ENCODE data around the gene IGSF11.
A peak's percentile ranks its signal among the peaks of the same experiment; 100 is the strongest.

The IGSF11 gene

DNA sequence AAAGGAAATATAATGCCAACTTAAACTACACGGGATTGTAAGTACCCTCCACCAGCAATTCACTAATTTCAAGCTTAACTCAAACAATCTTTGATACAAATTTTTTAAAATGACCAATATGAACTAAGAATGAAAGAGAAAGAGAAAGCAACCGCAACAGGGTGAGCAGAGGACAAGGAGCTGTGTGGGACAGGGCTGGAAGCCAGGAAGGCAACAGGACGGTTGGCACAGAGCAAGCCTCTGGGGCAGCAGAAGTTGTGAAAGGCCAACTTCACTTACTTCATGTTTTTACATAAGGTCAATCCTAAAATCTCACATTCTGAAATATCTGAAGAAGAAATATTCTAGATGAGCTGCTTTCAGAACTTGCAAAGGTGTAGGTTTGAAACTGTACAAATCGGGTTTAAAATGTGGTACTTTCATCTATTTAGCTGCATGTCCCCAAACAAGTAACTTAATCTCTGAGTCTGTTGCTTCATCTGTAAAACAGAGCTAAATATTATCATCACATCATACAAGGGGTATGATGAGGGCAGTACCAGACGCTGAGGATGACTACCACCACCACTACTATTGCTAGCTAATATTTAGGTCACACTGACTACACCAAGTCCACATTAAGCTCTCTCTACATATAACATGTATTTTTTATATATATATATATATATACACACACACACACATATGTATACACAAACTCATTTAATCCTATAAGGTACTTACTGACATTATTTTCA lies 101.7 kb downstream of the IGSF11 start:
- peak in 1 of 2 experiments; percentile 20 for DNase-seq (ENCODE audit: low read depth in 1 of 2, low spot score in 1 of 2)
- TF ChIP-seq JUND (IDR thresholded peaks at IDR 0.05; ENCODE audit: low read depth), result no peak
- in situ Hi-C loops (cut with HindIII; ENCODE audit: low pct_unique_long_range_greater_than_20kb, low sequenced_read_pairs), result no loop called here

DNA sequence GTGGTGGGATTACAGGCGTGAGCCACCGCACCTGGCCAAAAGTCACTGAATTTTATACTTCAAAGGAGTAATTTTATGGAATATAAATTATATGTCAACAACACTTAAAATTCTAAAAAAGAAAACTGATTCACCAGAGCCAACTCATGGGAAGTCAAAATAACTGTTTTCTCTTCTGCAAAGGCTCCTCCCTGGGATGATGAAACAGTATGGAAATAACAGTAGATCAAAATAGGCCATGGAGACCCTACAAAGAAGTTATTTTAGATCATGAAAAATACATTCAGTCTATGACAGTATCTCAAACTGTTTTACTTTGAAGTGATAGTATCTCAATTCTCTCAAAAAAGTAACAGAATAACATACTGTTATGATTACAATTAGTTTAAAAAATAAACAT lies 102.7 kb downstream of the IGSF11 start:
- no peak for DNase-seq (ENCODE audit: low read depth in 1 of 2, low spot score in 1 of 2)
- no peak for TF ChIP-seq JUND (IDR thresholded peaks at IDR 0.05; ENCODE audit: low read depth)
- in situ Hi-C loops (cut with HindIII; ENCODE audit: low pct_unique_long_range_greater_than_20kb, low sequenced_read_pairs), result no loop called here

DNA sequence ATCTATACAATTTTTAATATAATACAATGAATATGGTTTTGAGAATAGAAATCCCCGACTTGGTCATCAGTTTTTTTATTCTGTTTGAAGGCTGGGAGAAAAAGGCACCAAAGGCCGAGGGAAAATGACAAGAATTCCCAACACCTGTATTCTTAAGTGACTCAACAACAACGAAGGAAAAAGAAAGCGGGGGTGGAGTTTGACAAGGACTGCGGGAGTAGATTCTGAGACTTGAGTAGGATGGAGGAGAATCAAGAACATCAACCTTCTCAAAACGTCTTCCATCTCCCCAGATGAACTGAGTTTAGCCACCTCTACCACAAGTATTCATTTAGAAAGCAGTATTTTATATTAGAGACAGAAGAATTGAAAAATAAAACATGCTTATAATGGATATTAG lies 107.2 kb downstream of the IGSF11 start:
- no peak for TF ChIP-seq JUND (IDR thresholded peaks at IDR 0.05; ENCODE audit: low read depth)
- in situ Hi-C loops (cut with HindIII; ENCODE audit: low pct_unique_long_range_greater_than_20kb, low sequenced_read_pairs), result no loop called here
- DNase-seq (ENCODE audit: low read depth in 1 of 2, low spot score in 1 of 2), result no peak

DNA sequence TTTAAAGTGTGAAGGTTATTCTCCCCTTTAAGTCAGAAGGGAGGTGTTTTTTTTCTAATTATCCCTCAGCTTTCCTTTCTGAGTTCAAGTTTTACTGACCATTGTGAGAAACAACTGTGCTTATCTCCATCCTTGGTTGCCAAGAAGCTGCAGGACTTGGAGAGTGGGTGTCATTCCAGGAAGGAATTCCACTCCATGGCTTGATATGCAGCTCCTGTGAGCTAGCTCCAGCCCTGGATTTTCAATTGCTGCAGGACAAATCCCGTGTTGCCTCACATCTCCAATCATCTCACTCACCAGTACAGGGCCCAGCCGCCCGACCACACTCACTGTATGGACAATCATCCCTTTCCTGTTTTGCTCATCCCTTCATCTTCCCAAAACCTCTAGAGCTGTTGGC lies 122.5 kb downstream of the IGSF11 start:
- no peak for TF ChIP-seq JUND (IDR thresholded peaks at IDR 0.05; ENCODE audit: low read depth)
- in situ Hi-C loops (cut with HindIII; ENCODE audit: low pct_unique_long_range_greater_than_20kb, low sequenced_read_pairs), result no loop called here
- no peak for DNase-seq (ENCODE audit: low read depth in 1 of 2, low spot score in 1 of 2)

- in situ Hi-C loops (cut with HindIII; ENCODE audit: low pct_unique_long_range_greater_than_20kb, low sequenced_read_pairs), result no loop called here
- no peak for TF ChIP-seq JUND (IDR thresholded peaks at IDR 0.05; ENCODE audit: low read depth)
- DNase-seq (ENCODE audit: low read depth in 1 of 2, low spot score in 1 of 2), result no peak
Measured at GRCh38 chr3:118910332-118910731, 124.3 kb downstream of the IGSF11 start.

GRCh38 chr3:118909763-118910162 lies 124.9 kb downstream of the IGSF11 start:
- no peak for TF ChIP-seq JUND (IDR thresholded peaks at IDR 0.05; ENCODE audit: low read depth)
- DNase-seq (ENCODE audit: low read depth in 1 of 2, low spot score in 1 of 2), result no peak
- in situ Hi-C loops (cut with HindIII; ENCODE audit: low pct_unique_long_range_greater_than_20kb, low sequenced_read_pairs), result no loop called here

DNA sequence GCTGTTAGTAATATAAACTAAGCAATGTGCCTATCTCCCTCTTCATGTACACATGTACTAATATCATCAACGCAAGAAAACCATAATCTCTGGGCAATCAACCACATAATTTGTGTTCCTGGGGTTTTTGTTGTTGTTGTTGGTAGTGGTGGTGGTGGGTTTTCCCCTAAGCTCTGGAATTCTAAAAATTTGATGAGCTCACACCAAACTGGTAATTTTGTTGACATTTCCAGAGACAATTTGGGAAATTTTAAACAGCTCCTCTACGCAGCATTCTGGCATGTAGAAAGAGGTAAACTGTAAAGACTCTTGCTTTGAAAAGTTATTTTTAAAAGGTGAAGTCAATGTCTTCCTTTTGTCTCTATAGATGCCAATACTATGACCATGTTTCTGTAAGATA lies 126.7 kb downstream of the IGSF11 start:
- DNase-seq (ENCODE audit: low read depth in 1 of 2, low spot score in 1 of 2), result no peak
- no peak for TF ChIP-seq JUND (IDR thresholded peaks at IDR 0.05; ENCODE audit: low read depth)
- in situ Hi-C loops (cut with HindIII; ENCODE audit: low pct_unique_long_range_greater_than_20kb, low sequenced_read_pairs), result no loop called here

GRCh38 chr3:118900737-118901525 lies 133.7 kb downstream of the IGSF11 start:
- in situ Hi-C loops (cut with HindIII; ENCODE audit: low pct_unique_long_range_greater_than_20kb, low sequenced_read_pairs), result no loop called here
- DNase-seq (ENCODE audit: low read depth in 1 of 2, low spot score in 1 of 2), result no peak
- TF ChIP-seq JUND (IDR thresholded peaks at IDR 0.05; ENCODE audit: low read depth), result no peak

- DNase-seq (ENCODE audit: low read depth in 1 of 2, low spot score in 1 of 2), result no peak
- TF ChIP-seq JUND (IDR thresholded peaks at IDR 0.05; ENCODE audit: low read depth), result no peak
- in situ Hi-C loops (cut with HindIII; ENCODE audit: low pct_unique_long_range_greater_than_20kb, low sequenced_read_pairs), result no loop called here
Measured at GRCh38 chr3:118890206-118890605, 144.4 kb downstream of the IGSF11 start.

DNA sequence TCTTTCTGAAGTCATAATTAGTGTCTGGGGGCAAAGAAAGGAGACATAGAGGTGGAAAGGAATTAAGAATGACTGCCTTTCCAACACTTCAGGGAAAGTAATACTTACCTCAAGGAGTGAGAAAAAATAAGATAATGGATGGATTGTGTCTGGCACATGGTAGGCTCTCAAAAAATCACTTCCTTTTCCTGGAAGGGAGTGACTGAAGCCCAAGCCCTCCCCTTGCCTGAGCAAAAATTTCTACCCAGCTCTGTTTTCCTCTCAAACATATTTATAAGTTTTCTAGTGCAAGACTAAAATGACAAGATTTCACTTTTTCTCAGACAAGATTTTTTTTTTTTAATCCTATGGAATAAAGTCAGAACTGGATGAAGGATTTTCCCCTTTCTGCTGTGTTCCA lies 145.0 kb downstream of the IGSF11 start:
- TF ChIP-seq JUND (IDR thresholded peaks at IDR 0.05; ENCODE audit: low read depth), result no peak
- DNase-seq (ENCODE audit: low read depth in 1 of 2, low spot score in 1 of 2), result no peak
- in situ Hi-C loops (cut with HindIII; ENCODE audit: low pct_unique_long_range_greater_than_20kb, low sequenced_read_pairs), result no loop called here

DNA sequence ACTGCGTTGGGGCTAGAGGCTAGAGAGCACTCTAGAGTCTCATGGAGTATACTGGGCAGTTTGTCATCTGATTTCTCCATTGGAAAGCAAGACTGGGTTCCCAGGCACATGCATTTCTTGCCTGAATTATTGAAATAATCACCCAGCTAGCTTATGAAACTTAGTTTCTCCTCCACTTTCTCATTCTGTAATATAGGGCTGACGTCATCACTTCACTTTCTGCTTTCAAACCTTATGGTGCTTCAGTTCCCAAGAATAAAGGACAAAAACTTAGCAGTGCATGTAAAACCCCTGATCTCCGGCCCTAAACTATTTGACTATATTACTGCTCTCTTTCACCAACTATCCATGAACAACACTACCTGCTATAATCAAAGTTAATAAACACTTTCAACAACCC lies 147.9 kb downstream of the IGSF11 start:
- no peak for TF ChIP-seq JUND (IDR thresholded peaks at IDR 0.05; ENCODE audit: low read depth)
- in situ Hi-C loops (cut with HindIII; ENCODE audit: low pct_unique_long_range_greater_than_20kb, low sequenced_read_pairs), result no loop called here
- no peak for DNase-seq (ENCODE audit: low read depth in 1 of 2, low spot score in 1 of 2)

GRCh38 chr3:118884748-118885206 lies 149.9 kb downstream of the IGSF11 start:
- in situ Hi-C loops (cut with HindIII; ENCODE audit: low pct_unique_long_range_greater_than_20kb, low sequenced_read_pairs), result no loop called here
- TF ChIP-seq JUND (IDR thresholded peaks at IDR 0.05; ENCODE audit: low read depth), result no peak
- peak; percentile 21 to 72 for DNase-seq (ENCODE audit: low read depth in 1 of 2, low spot score in 1 of 2)

- DNase-seq (ENCODE audit: low read depth in 1 of 2, low spot score in 1 of 2), result peak; percentile 13 to 78
- in situ Hi-C loops (cut with HindIII; ENCODE audit: low pct_unique_long_range_greater_than_20kb, low sequenced_read_pairs), result no loop called here
- no peak for TF ChIP-seq JUND (IDR thresholded peaks at IDR 0.05; ENCODE audit: low read depth)
Measured at GRCh38 chr3:118882353-118882947, 152.2 kb downstream of the IGSF11 start.
